OCI-LY3 (cell line): ENCODE measurements around the gene CALML6.

Experiments
- H2AFZ ChIP-seq: fragments of 200-600, 300-600 bp; shearing (Covaris generic); 2 replicates; pipeline ENCODE4 v1.6.0; 2014; ENCODE audit warnings: antibody characterized with exemption, low read depth, low read length
- H3K27ac ChIP-seq: fragments of 200-600, 300-600 bp; sonication (generic); 2 replicates; pipeline ENCODE4 v1.5.1; 2014; ENCODE audit warnings: mild to moderate bottlenecking, low read length, moderate library complexity, mixed read lengths
- H3K27me3 ChIP-seq: fragments of 200-600, 300-600 bp; sonication (generic); 2 replicates; pipeline ENCODE4 v1.6.1; 2014; ENCODE audit warnings: low read depth, low read length, mixed read lengths
- H3K36me3 ChIP-seq: fragments of 200-600, 300-600 bp; sonication (generic); replicated peaks from 2 replicates; pipeline ENCODE3; 2014; ENCODE audit warnings: low read depth, low read length, mixed read lengths
- H3K4me1 ChIP-seq: fragments of 300-600, 200-600 bp; sonication (generic); 2 replicates; pipeline ENCODE4 v1.6.1; 2014; ENCODE audit warnings: low read length, mixed read lengths
- H3K4me2 ChIP-seq: fragments of 200-600, 300-600 bp; sonication (generic); 2 replicates; pipeline ENCODE4 v1.6.1; 2014; ENCODE audit warnings: low read length, mixed read lengths
- H3K4me3 ChIP-seq: fragments of 300-600, 200-600 bp; sonication (generic); 2 replicates; pipeline ENCODE4 v1.5.1; 2014; ENCODE audit warnings: antibody characterized with exemption, mild to moderate bottlenecking, low read length, moderate library complexity
- H3K79me2 ChIP-seq: fragments of 300-600, 200-600 bp; shearing (Covaris generic); 2 replicates; pipeline ENCODE4 v1.6.1; 2014; ENCODE audit warnings: mild to moderate bottlenecking, low read length, mixed read lengths
- H3K9ac ChIP-seq: fragments of 300-600, 200-600 bp; shearing (Covaris generic); 2 replicates; pipeline ENCODE4 v1.6.0; 2014; ENCODE audit warnings: mild to moderate bottlenecking, low read length, moderate library complexity
- H3K9me3 ChIP-seq: fragments of 200-600, 300-600 bp; shearing (Covaris generic); 2 replicates; pipeline ENCODE4 v1.6.1; 2014; ENCODE audit warnings: low read length, mixed read lengths; ENCODE audit not compliant: insufficient read depth
- H4K20me1 ChIP-seq: fragments of 200-600, 300-600 bp; sonication (generic); 2 replicates; pipeline ENCODE4 v1.6.1; 2016; ENCODE audit warnings: low read length, mixed read lengths; ENCODE audit not compliant: insufficient read depth
- CTCF ChIP-seq: fragments of 200-600, 300-600 bp; sonication (generic); IDR thresholded peaks from 2 replicates; pipeline ENCODE4 v1.5.1; 2014; ENCODE audit warnings: antibody characterized with exemption, low read length, low read depth
- EZH2phosphoT487 ChIP-seq: fragments of 200-600 bp; shearing (Covaris generic); IDR thresholded peaks from 2 replicates; pipeline ENCODE4 v1.6.1; 2018; ENCODE audit warnings: antibody characterized with exemption, mixed run types, low read depth

Gene CALML6

GRCh38 chr1:1915911-1916840 is 1.1 kb downstream of the CALML6 start:
- H2AFZ ChIP-seq = no peak overlapping the region
- H3K9ac ChIP-seq = no peak overlapping the region
- no peaks in the 10 kb centered on the region for H3K36me3 ChIP-seq

GRCh38 chr1:1916851-1917251 is 1.8 kb downstream of the CALML6 start:
- Histone ChIP-seq H3K36me3 (no peaks in the 10 kb centered on the region), H3K9ac (no peak overlapping the region), H3K27ac (no peak overlapping the region), H3K9me3 (no peaks in the 10 kb centered on the region), H3K79me2 (no peaks in the 10 kb centered on the region), H4K20me1 (no peaks in the 10 kb centered on the region), H3K4me2 (no peak overlapping the region), H3K4me1 (no peaks in the 10 kb centered on the region; the same call in 1 of the 2 replicates), H2AFZ (no peak overlapping the region), H3K27me3 (no peaks in the 10 kb centered on the region), H3K4me3 (no peak overlapping the region)
- no peak for TF ChIP-seq CTCF

More at GRCh38 chr1:1915911-1916840, 1.1 kb downstream of the CALML6 start:
- no peaks in the 10 kb centered on the region for H3K9me3 ChIP-seq
- no peak for TF ChIP-seq EZH2phosphoT487
- no peak for TF ChIP-seq CTCF
- H3K4me2 ChIP-seq = no peak overlapping the region
- H3K79me2 ChIP-seq = no peaks in the 10 kb centered on the region
- no peaks in the 10 kb centered on the region for H3K27me3 ChIP-seq
- no peak overlapping the region for H3K27ac ChIP-seq
- no peak overlapping the region for H3K4me3 ChIP-seq
- peaks cover 3% of the 10 kb centered on the region; the same call in 1 of the 2 replicates for H3K4me1 ChIP-seq
- no peaks in the 10 kb centered on the region for H4K20me1 ChIP-seq

- Histone ChIP-seq H3K27me3 (no peaks in the 10 kb centered on the region), H3K36me3 (no peaks in the 10 kb centered on the region), H3K9me3 (no peaks in the 10 kb centered on the region), H3K79me2 (no peaks in the 10 kb centered on the region), H2AFZ (no peak overlapping the region), H3K4me3 (no peak overlapping the region), H3K4me1 (no peaks in the 10 kb centered on the region; the same call in 1 of the 2 replicates), H3K4me2 (no peak overlapping the region), H3K9ac (no peak overlapping the region), H3K27ac (no peak overlapping the region), H4K20me1 (no peaks in the 10 kb centered on the region)
- TF ChIP-seq EZH2phosphoT487 (no peak), CTCF (no peak)
These were observed 2.4 kb downstream of the CALML6 start for GRCh38 chr1:1917304-1917976.
